ENCODE measurements around the gene AKIRIN1. TPM values are rescaled to one million over a fixed set of nuclear protein-coding genes. Genes with fewer than 3 reads are reported as not detected.
"Not testable (repeated sequence)": the region's sequence is repeated elsewhere in the genome, so short reads cannot be mapped to it uniquely, and the experiment has no call there.

AKIRIN1 gene
- total RNA-seq, 1 experiment from 2014 or later = 60.0 TPM

GRCh38 chr1:38964140-38964548, 26.9 kb upstream of the AKIRIN1 start (continued):
- no peak for TF ChIP-seq SP1 (IDR thresholded peaks at IDR 0.05; ENCODE audit: low read depth)

- H3K27ac ChIP-seq (ENCODE audit: low read depth, low read length); CTCF ChIA-PET; H3K9me2 ChIP-seq (ENCODE audit: insufficient read depth); H4K20me1 ChIP-seq (ENCODE audit: insufficient read depth); DNase-seq (ENCODE audit: low read depth, low spot score); H3K36me3 ChIP-seq (ENCODE audit: control insufficient read depth in 1 of 2, insufficient read depth in 2 of 2, low read length in 2 of 2); H3K27me3 ChIP-seq (ENCODE audit: insufficient read depth, low read length); H3K79me2 ChIP-seq (ENCODE audit: insufficient read depth, low read length); BruUV-seq (replicated peaks); RAD21 ChIA-PET (ENCODE audit: low non-redundant PET in 1 of 2, low total read pairs in 2 of 2, uncharacterized antibody in 2 of 2, unreplicated experiment in 2 of 2); H2AFZ ChIP-seq (ENCODE audit: low read depth, low read length, poor library complexity, severe bottlenecking); H3K9me3 ChIP-seq (ENCODE audit: control insufficient read depth in 1 of 2, insufficient read depth in 1 of 2, low read depth in 1 of 2, low read length in 2 of 2); H3K9ac ChIP-seq (ENCODE audit: low read length); intact Hi-C loops (cut with micrococcal nuclease): not testable (repeated sequence)
- Histone ChIP-seq H3K4me2 (ENCODE audit: low read length) (peak overlapping the region; percentile 54), H3K4me3 (replicated peaks in 1 of 2; ENCODE audit: low read depth in 1 of 2, low read length in 2 of 2) (0 out of 4 replicates have a peak overlapping the region, but pooled peaks of 1 of the 2 experiments have one; percentile 1), H3K4me1 (ENCODE audit: control insufficient read depth in 1 of 2, insufficient read depth in 2 of 2, low read length in 2 of 2) (peaks cover 3 to 13% of the 10 kb centered on the region in 2 experiments; a peak in 3 of 4 replicates)
- TF ChIP-seq MAX (IDR thresholded peaks at IDR 0.05) (0 out of 2 replicates have a peak, but pooled peaks have one; percentile 25), SP1 (IDR thresholded peaks at IDR 0.05; ENCODE audit: low read depth) (0 out of 2 replicates have a peak, but pooled peaks have one; percentile 20), EGR1 (IDR thresholded peaks at IDR 0.05; ENCODE audit: low read depth) (peak; percentile 48; the same call in 1 of the 2 replicates)
- POLR2A ChIA-PET = interaction anchor here (0.9 kb wide), 1 partner anchor 14 kb away, joined by 5 read pairs; no protein-coding TSS in a partner anchor
- ATAC-seq = peak; percentile 92
These were observed 17.9 kb upstream of the AKIRIN1 start for GRCh38 chr1:38973145-38973544.

- no TSS peak for BruUV-seq (replicated peaks)
- intact Hi-C loops (cut with micrococcal nuclease) = no loop called here
- Histone ChIP-seq H3K36me3 (ENCODE audit: control insufficient read depth in 1 of 2, insufficient read depth in 2 of 2, low read length in 2 of 2) (no peaks in the 10 kb centered on the region), H3K79me2 (ENCODE audit: insufficient read depth, low read length) (no peaks in the 10 kb centered on the region), H3K27ac (ENCODE audit: low read depth, low read length) (no peak overlapping the region; the same call in 1 of the 2 replicates), H3K27me3 (ENCODE audit: insufficient read depth, low read length) (no peaks in the 10 kb centered on the region), H3K4me3 (replicated peaks in 1 of 2; ENCODE audit: low read depth in 1 of 2, low read length in 2 of 2) (no peak overlapping the region), H3K4me1 (ENCODE audit: control insufficient read depth in 1 of 2, insufficient read depth in 2 of 2, low read length in 2 of 2) (peaks cover 3 to 13% of the 10 kb centered on the region in 2 experiments; a peak in 3 of 4 replicates), H3K9me3 (ENCODE audit: control insufficient read depth in 1 of 2, insufficient read depth in 1 of 2, low read depth in 1 of 2, low read length in 2 of 2) (peaks cover 3 to 6% of the 10 kb centered on the region in 2 experiments; a peak in 3 of 4 replicates), H2AFZ (ENCODE audit: low read depth, low read length, poor library complexity, severe bottlenecking) (no peak overlapping the region), H3K9me2 (ENCODE audit: insufficient read depth) (no peaks in the 10 kb centered on the region), H3K9ac (ENCODE audit: low read length) (no peak overlapping the region), H3K4me2 (ENCODE audit: low read length) (peak overlapping the region; percentile 54), H4K20me1 (ENCODE audit: insufficient read depth) (no peaks in the 10 kb centered on the region)
- ATAC-seq (peak; percentile 45), DNase-seq (ENCODE audit: low read depth, low spot score) (no peak)
- ChIA-PET RAD21 (ENCODE audit: low non-redundant PET in 1 of 2, low total read pairs in 2 of 2, uncharacterized antibody in 2 of 2, unreplicated experiment in 2 of 2) (no interaction called here), CTCF (no interaction called here), POLR2A (interaction anchor here (0.9 kb wide), 1 partner anchor 14 kb away, joined by 5 read pairs; no protein-coding TSS in a partner anchor)
- TF ChIP-seq EZH2 (IDR thresholded peaks at IDR 0.05) (no peak), CTCF (IDR thresholded peaks at IDR 0.05 in 2 of 3, conservative IDR thresholded peaks at IDR 0.05 in 1 of 3; ENCODE audit: borderline replicate concordance in 1 of 3, insufficient read depth in 1 of 3, low read depth in 2 of 3, low read length in 2 of 3) (no peak), POLR2A (IDR thresholded peaks at IDR 0.05; ENCODE audit: borderline replicate concordance, extremely low read depth, insufficient read depth, insufficient read length) (no peak), RAD21 (IDR thresholded peaks at IDR 0.05; ENCODE audit: low read depth) (no peak), SRF (IDR thresholded peaks at IDR 0.05; ENCODE audit: low read depth) (no peak), ZNF274 (IDR thresholded peaks at IDR 0.05; ENCODE audit: low read depth, low read length) (no peak), TCF7L2 (IDR thresholded peaks at IDR 0.05; ENCODE audit: borderline replicate concordance, extremely low read depth, insufficient read depth, insufficient read length) (no peak), ATF3 (IDR thresholded peaks at IDR 0.05) (no peak), FOSL1 (IDR thresholded peaks at IDR 0.05; ENCODE audit: low read depth) (no peak), MAX (IDR thresholded peaks at IDR 0.05) (no peak)
These were observed 17.2 kb upstream of the AKIRIN1 start for GRCh38 chr1:38973659-38974437.
